Epithelial cell of proximal tubule (primary cell): ENCODE results near the gene PPP1R36. TPM values are rescaled to one million over a fixed set of nuclear protein-coding genes. Genes with fewer than 3 reads are reported as not detected.
A peak's percentile ranks its signal among the peaks of the same experiment; 100 is the strongest.

Source experiments
- DNase-seq: peaks from one replicate; pipeline ENCODE4 v3.0.0-alpha.2; 2011; ENCODE audit warnings: low read depth
- H3K4me3 ChIP-seq: 2 replicates; pipeline ENCODE4 v1.5.1; 2011; ENCODE audit warnings: low read depth, mild to moderate bottlenecking, low read length
- CTCF ChIP-seq: conservative IDR thresholded peaks from 2 replicates; pipeline ENCODE4 v1.5.1; 2012; ENCODE audit warnings: low read depth, mild to moderate bottlenecking, low read length
- total RNA-seq: library from RNA; depleted of rRNA; stranded (reverse); fragments of >200 nt; gene quantifications from 2 replicates; pipeline ENCODE4 v1.2.3, GENCODE V29; 2015

Gene PPP1R36
- total RNA-seq, 1 donor from 2014 or later: 0.12 TPM

GRCh38 chr14:64504310-64504896 lies 45.4 kb upstream of the PPP1R36 start, which contains the start of gene ZBTB1:
Gene ZBTB1, plus strand, starts transcription at chr14:64504770. Its CDS starts 16,735 bp downstream, at chr14:64521505.
- no peak for DNase-seq
- H3K4me3 ChIP-seq: peak within 1 kb of the TSS; percentile 68
- no peak for TF ChIP-seq CTCF

- no peak for TF ChIP-seq CTCF
- peak overlapping the region; percentile 68 for H3K4me3 ChIP-seq
- no peak for DNase-seq
Observed at GRCh38 chr14:64504897-64505794, 44.6 kb upstream of the PPP1R36 start.

- peak overlapping the region; percentile 34 for H3K4me3 ChIP-seq
- TF ChIP-seq CTCF: no peak
- no peak for DNase-seq
Observed at GRCh38 chr14:64506721-64507120, 43.0 kb upstream of the PPP1R36 start.

GRCh38 chr14:64507376-64508156 lies 42.2 kb upstream of the PPP1R36 start:
- TF ChIP-seq CTCF: no peak
- no peak for DNase-seq
- peak overlapping the region; percentile 34 for H3K4me3 ChIP-seq

- no peak overlapping the region for H3K4me3 ChIP-seq
- DNase-seq: no peak
- TF ChIP-seq CTCF: no peak
Observed at GRCh38 chr14:64508215-64508776, 41.5 kb upstream of the PPP1R36 start.

- no peak for DNase-seq
- H3K4me3 ChIP-seq: no peak overlapping the region
- no peak for TF ChIP-seq CTCF
Observed at GRCh38 chr14:64509036-64509435, 40.7 kb upstream of the PPP1R36 start.
